Measurements from ENCODE around the gene RSU1. TPM values are rescaled to one million over a fixed set of nuclear protein-coding genes. Genes with fewer than 3 reads are reported as not detected.

Gene RSU1
- total RNA-seq, 1 donor from 2014 or later = 60.7 TPM

GRCh38 chr10:16750461-16750860 is 66.8 kb downstream of the RSU1 start:
- Mint-ChIP-seq H3K27ac (no peak overlapping the region), H3K9me3 (no peaks in the 10 kb centered on the region), H3K27me3 (no peaks in the 10 kb centered on the region), H3K4me1 (no peaks in the 10 kb centered on the region), H3K4me3 (no peak overlapping the region), H3K36me3 (ENCODE audit: low read depth) (peaks cover 85% of the 10 kb centered on the region)
- ChIA-PET POLR2A (no interaction called here), CTCF (no interaction called here)
- intact Hi-C loops (cut with micrococcal nuclease) = no loop called here
- ATAC-seq (ENCODE audit: low read depth) = no peak
- no peak for TF ChIP-seq CTCF (IDR thresholded peaks at IDR 0.05)
- DNase-seq = no peak

- H3K9me3 Mint-ChIP-seq = no peaks in the 10 kb centered on the region
- no peak for TF ChIP-seq CTCF (IDR thresholded peaks at IDR 0.05)
- DNase-seq (no peak), ATAC-seq (ENCODE audit: low read depth) (no peak)
- no peak overlapping the region for H3K4me3 Mint-ChIP-seq
- peaks cover 79% of the 10 kb centered on the region for H3K36me3 Mint-ChIP-seq (ENCODE audit: low read depth)
- ChIA-PET POLR2A (no interaction called here), CTCF (no interaction called here)
- H3K4me1 Mint-ChIP-seq = no peaks in the 10 kb centered on the region
- no peak overlapping the region for H3K27ac Mint-ChIP-seq
- intact Hi-C loops (cut with micrococcal nuclease) = no loop called here
- no peaks in the 10 kb centered on the region for H3K27me3 Mint-ChIP-seq
Measured at GRCh38 chr10:16748749-16749148, 68.5 kb downstream of the RSU1 start.

- Mint-ChIP-seq H3K27ac (no peak overlapping the region), H3K27me3 (no peaks in the 10 kb centered on the region)
- CTCF ChIA-PET = no interaction called here
Measured at GRCh38 chr10:16746856-16747255, 70.4 kb downstream of the RSU1 start.

GRCh38 chr10:16745061-16745460 is 72.2 kb downstream of the RSU1 start:
- ATAC-seq (ENCODE audit: low read depth) = no peak
- intact Hi-C loops (cut with micrococcal nuclease) = no loop called here
- H3K4me3 Mint-ChIP-seq = no peak overlapping the region
- ChIA-PET CTCF (no interaction called here), POLR2A (no interaction called here)
- H3K27ac Mint-ChIP-seq = no peak overlapping the region
- peaks cover 4% of the 10 kb centered on the region for H3K4me1 Mint-ChIP-seq
- H3K36me3 Mint-ChIP-seq (ENCODE audit: low read depth) = peaks cover 50% of the 10 kb centered on the region
- no peaks in the 10 kb centered on the region for H3K27me3 Mint-ChIP-seq
- TF ChIP-seq CTCF (IDR thresholded peaks at IDR 0.05) = no peak
- H3K9me3 Mint-ChIP-seq = no peaks in the 10 kb centered on the region
- no peak for DNase-seq

More at GRCh38 chr10:16746856-16747255, 70.4 kb downstream of the RSU1 start:
- H3K4me1 Mint-ChIP-seq = peaks cover 4% of the 10 kb centered on the region
- ATAC-seq (ENCODE audit: low read depth) = no peak
- no peak overlapping the region for H3K4me3 Mint-ChIP-seq
- POLR2A ChIA-PET = no interaction called here
- DNase-seq = no peak
- intact Hi-C loops (cut with micrococcal nuclease) = no loop called here
- TF ChIP-seq CTCF (IDR thresholded peaks at IDR 0.05) = no peak
- no peaks in the 10 kb centered on the region for H3K9me3 Mint-ChIP-seq
- H3K36me3 Mint-ChIP-seq (ENCODE audit: low read depth) = peaks cover 60% of the 10 kb centered on the region

GRCh38 chr10:16742165-16742960 is 74.9 kb downstream of the RSU1 start:
- Mint-ChIP-seq H3K4me1 (peaks cover 4% of the 10 kb centered on the region), H3K9me3 (peaks cover 5% of the 10 kb centered on the region), H3K4me3 (no peak overlapping the region), H3K27ac (no peak overlapping the region), H3K27me3 (no peaks in the 10 kb centered on the region), H3K36me3 (ENCODE audit: low read depth) (peaks cover 52% of the 10 kb centered on the region)
- no peak for TF ChIP-seq CTCF (IDR thresholded peaks at IDR 0.05)
- ChIA-PET POLR2A (no interaction called here), CTCF (no interaction called here)
- ATAC-seq (ENCODE audit: low read depth) = no peak
- intact Hi-C loops (cut with micrococcal nuclease) = no loop called here
- DNase-seq = no peak

Data from activated B cell treated with CpG ODN at 0.5 μM for 24 hours (primary cell).